CD14-positive monocyte (primary cell): ENCODE results near the gene FBXL13. TPM values are rescaled to one million over a fixed set of nuclear protein-coding genes. Genes with fewer than 3 reads are reported as not detected.
"Not testable (repeated sequence)": the region's sequence is repeated elsewhere in the genome, so short reads cannot be mapped to it uniquely, and the experiment has no call there.

Experiments
- DNase-seq, 3 donors: peaks; one replicate each; pipeline ENCODE4 v3.0.0-alpha.2; 2011 to 2022
- H2AFZ ChIP-seq: 2 replicates; pipeline ENCODE4 v1.6.0; 2012; ENCODE audit warnings: mild to moderate bottlenecking, low read depth, low read length, inconsistent platforms; ENCODE audit not compliant: insufficient read depth, poor library complexity, severe bottlenecking
- H3K27ac ChIP-seq, 2 donors: 1 replicate in 1 of 2; 2 replicates in 1 of 2; pipeline ENCODE4 v1.5.1; 2012 to 2013; ENCODE audit warnings: low read length in 2 of 2, control low read depth in 1 of 2, inconsistent platforms in 1 of 2, low read depth in 1 of 2, mild to moderate bottlenecking in 1 of 2
- H3K27me3 ChIP-seq, 2 donors: one replicate each; pipeline versions ENCODE4 v1.6.0 to v1.6.1; 2011 to 2013; ENCODE audit warnings: low read length in 2 of 2; ENCODE audit not compliant: control insufficient read depth in 2 of 2, insufficient read depth in 2 of 2
- H3K36me3 ChIP-seq, 2 donors: replicated peaks in 1 of 2; 1 replicate in 1 of 2; 2 replicates in 1 of 2; pipeline versions ENCODE4 v1.5.1 to v1.6.1; 2012 to 2013; ENCODE audit warnings: low read length in 2 of 2, control low read depth in 1 of 2, inconsistent platforms in 1 of 2, mild to moderate bottlenecking in 1 of 2; ENCODE audit not compliant: insufficient read depth in 2 of 2, control insufficient read depth in 1 of 2
- H3K4me1 ChIP-seq, 2 donors: 1 replicate in 1 of 2; 2 replicates in 1 of 2; pipeline versions ENCODE4 v1.5.1 to v1.6.1; 2012 to 2013; ENCODE audit warnings: low read length in 2 of 2, control low read depth in 1 of 2, inconsistent platforms in 1 of 2, mild to moderate bottlenecking in 1 of 2, moderate library complexity in 1 of 2; ENCODE audit not compliant: insufficient read depth in 2 of 2, control insufficient read depth in 1 of 2
- H3K4me2 ChIP-seq: replicated peaks from 2 replicates; pipeline ENCODE3; 2012; ENCODE audit warnings: low read length, moderate library complexity, mild to moderate bottlenecking; ENCODE audit not compliant: poor library complexity, severe bottlenecking; ENCODE audit errors: extremely low read depth
- H3K4me3 ChIP-seq, 3 experiments: fragments of 200-600 bp in 1 of 3; sonication (generic) in 1 of 3; replicated peaks in 1 of 3; 1 replicate in 2 of 3; 2 replicates in 1 of 3; pipeline ENCODE4 v1.5.1; 2011 to 2013; ENCODE audit warnings: low read length in 3 of 3, mild to moderate bottlenecking in 3 of 3, control low read depth in 2 of 3, low read depth in 2 of 3, inconsistent platforms in 1 of 3, moderate library complexity in 1 of 3
- H3K79me2 ChIP-seq: 2 replicates; pipeline ENCODE4 v1.6.0; 2012; ENCODE audit warnings: mild to moderate bottlenecking, control low read depth, inconsistent platforms, low read length, moderate library complexity; ENCODE audit not compliant: insufficient read depth
- H3K9ac ChIP-seq: 2 replicates; pipeline ENCODE4 v1.6.0; 2017; ENCODE audit warnings: low read length, mild to moderate bottlenecking; ENCODE audit not compliant: insufficient read depth, poor library complexity, severe bottlenecking
- H3K9me3 ChIP-seq, 2 donors: replicated peaks in 1 of 2; 1 replicate in 1 of 2; 2 replicates in 1 of 2; pipeline versions ENCODE4 v1.5.1 to v1.6.1; 2012 to 2013; ENCODE audit warnings: low read length in 2 of 2, control low read depth in 1 of 2; ENCODE audit not compliant: control insufficient read depth in 1 of 2, insufficient read depth in 1 of 2
- H4K20me1 ChIP-seq: 2 replicates; pipeline ENCODE4 v1.6.0; 2012; ENCODE audit warnings: mild to moderate bottlenecking, low read length, control low read depth, moderate library complexity; ENCODE audit not compliant: insufficient read depth
- H3K27ac Mint-ChIP-seq, 7 donors: one replicate each; pipeline ENCODE4 v1.8.0; 2020; ENCODE audit warnings: mild to moderate bottlenecking in 7 of 7, mixed read lengths in 7 of 7, moderate library complexity in 6 of 7, inconsistent platforms in 2 of 7
- H3K27me3 Mint-ChIP-seq, 3 donors: one replicate each; pipeline ENCODE4 v1.8.0; 2021 to 2022; ENCODE audit warnings: low read depth in 3 of 3, mild to moderate bottlenecking in 3 of 3, mixed read lengths in 3 of 3, moderate library complexity in 3 of 3, inconsistent platforms in 1 of 3
- H3K36me3 Mint-ChIP-seq, 2 donors: one replicate each; pipeline ENCODE4 v1.8.0; 2020; ENCODE audit warnings: mixed read lengths in 2 of 2, inconsistent platforms in 1 of 2, mild to moderate bottlenecking in 1 of 2
- H3K4me1 Mint-ChIP-seq: one replicate; pipeline ENCODE4 v1.8.0; 2020; ENCODE audit warnings: mild to moderate bottlenecking, mixed read lengths
- H3K4me3 Mint-ChIP-seq, 2 donors: one replicate each; pipeline ENCODE4 v1.8.0; 2020; ENCODE audit warnings: mild to moderate bottlenecking in 2 of 2, mixed read lengths in 2 of 2, moderate library complexity in 1 of 2
- H3K9me3 Mint-ChIP-seq, 7 donors: one replicate each; pipeline ENCODE4 v1.8.0; 2020 to 2022; ENCODE audit warnings: mixed read lengths in 7 of 7, mild to moderate bottlenecking in 6 of 7, moderate library complexity in 6 of 7, inconsistent platforms in 2 of 7
- WGBS: methylation state at CpG from one replicate; pipeline ENCODE4 v1.1.5; 2013; ENCODE audit warnings: missing lambda C conversion rate; ENCODE audit not compliant: insufficient coverage; 5-methylcytosine and 5-hydroxymethylcytosine counted together
- intact Hi-C, 2 donors: fragments of 100-400 bp; cut with micrococcal nuclease; formaldehyde crosslinking; loops; one replicate each; pipeline versions ENCODE4 v1.15.0 to v1.15.1; 2023
- polyA plus RNA-seq, 3 donors: library from polyadenylated mRNA; depleted of rRNA in 1 of 3; unstranded in 2 of 3; stranded (reverse) in 1 of 3; fragments of 300-500 nt in 2 of 3; fragments of >200 nt in 1 of 3; fragmentation: Illumina TruSeq in 2 of 3; gene quantifications; 1 replicate in 2 of 3; 2 replicates in 1 of 3; pipeline ENCODE4 v1.2.3, GENCODE V29; 2012 to 2021
- TF ChIP-seq, protein P1 (sequence below): fragments of 200-600 bp; IDR thresholded peaks from one replicate; pipeline ENCODE4 v1.8.0; 2022; ENCODE audit warnings: antibody characterized with exemption, mild to moderate bottlenecking

FBXL13 gene
- polyA plus RNA-seq, 3 donors = 0.05 TPM; not detected in 2

DNA sequence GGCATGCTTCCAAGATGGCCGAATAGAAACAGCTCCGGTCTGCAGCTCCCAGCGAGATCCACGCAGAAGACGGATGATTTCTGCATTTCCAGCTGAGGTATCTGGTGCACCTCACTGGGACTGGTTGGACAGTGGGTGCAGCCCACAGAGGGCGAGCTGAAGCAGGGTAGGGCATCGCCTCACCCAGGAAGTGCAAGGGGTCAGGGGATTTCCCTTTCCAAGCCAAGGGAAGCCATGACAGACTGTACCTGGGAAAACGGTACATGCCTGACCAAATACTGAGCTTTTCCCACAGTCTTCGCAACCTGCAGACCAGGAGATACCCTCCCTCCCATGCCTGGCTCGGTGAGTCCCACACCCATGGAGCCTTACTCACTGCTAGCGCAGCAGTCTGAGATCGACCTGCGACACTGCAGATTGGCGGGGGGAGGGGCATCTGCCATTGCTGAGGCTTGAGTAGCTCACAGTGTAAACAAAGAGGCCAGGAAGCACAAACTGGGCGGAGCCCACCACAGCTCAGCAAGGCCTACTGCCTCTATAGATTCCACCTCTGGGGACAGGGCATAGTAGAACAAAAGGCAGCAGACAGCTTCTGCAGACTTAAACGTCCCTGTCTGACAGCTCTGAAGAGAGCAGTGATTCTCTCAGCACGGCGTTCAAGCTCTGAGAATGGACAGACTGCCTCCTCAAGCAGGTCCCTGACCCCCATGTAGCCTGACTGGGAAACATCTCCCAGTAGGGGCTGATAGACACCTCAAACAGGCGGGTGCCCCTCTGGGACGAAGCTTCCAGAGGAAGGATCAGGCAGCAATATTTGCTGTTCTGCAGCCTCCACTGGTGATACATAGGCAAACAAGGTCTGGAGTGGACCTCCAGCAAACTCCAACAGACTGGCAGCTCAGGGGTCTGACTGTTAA, 36.5 kb downstream of the FBXL13 start:
- H3K27me3 Mint-ChIP-seq, H3K36me3 ChIP-seq, H3K4me2 ChIP-seq, H3K27ac ChIP-seq, H3K36me3 Mint-ChIP-seq, H2AFZ ChIP-seq, H3K27me3 ChIP-seq, H3K79me2 ChIP-seq, intact Hi-C loops, H3K4me3 ChIP-seq, H3K9ac ChIP-seq, H3K4me1 Mint-ChIP-seq, DNase-seq, H3K27ac Mint-ChIP-seq, H3K4me3 Mint-ChIP-seq, H4K20me1 ChIP-seq, H3K9me3 ChIP-seq, H3K4me1 ChIP-seq: not testable (repeated sequence)
- WGBS = 97% methylated on average over 18 of the region's 20 CpGs
- H3K9me3 Mint-ChIP-seq = peaks cover 2 to 18% (median 10%) of the 10 kb centered on the region in 7 donors

DNA sequence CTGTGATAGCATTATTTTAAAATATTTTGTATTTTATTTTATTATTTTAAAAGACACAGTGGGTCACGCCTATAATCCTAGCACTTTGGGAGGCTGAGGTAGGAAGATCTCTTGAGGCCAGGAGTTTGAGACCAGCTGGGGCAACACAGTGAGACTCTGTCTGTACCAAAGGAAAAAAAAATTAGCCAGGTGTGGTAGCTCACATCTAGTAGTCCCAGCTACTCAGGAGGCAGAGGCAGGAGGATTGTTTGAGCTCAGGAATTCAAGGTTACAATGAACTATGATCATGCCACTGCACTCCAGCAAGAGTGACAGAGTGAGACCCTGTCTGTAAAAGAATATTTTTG, 37.1 kb downstream of the FBXL13 start:
- peaks cover 2% of the 10 kb centered on the region for H3K4me1 Mint-ChIP-seq
- Histone ChIP-seq H3K4me2 (no peak overlapping the region), H3K27me3 (no peaks in the 10 kb centered on the region), H3K9me3 (no peaks in the 10 kb centered on the region), H2AFZ (no peak overlapping the region), H3K9ac (no peak overlapping the region), H3K36me3 (no peaks in the 10 kb centered on the region), H3K79me2 (no peaks in the 10 kb centered on the region), H4K20me1 (no peaks in the 10 kb centered on the region), H3K27ac (no peak overlapping the region), H3K4me3 (no peak overlapping the region), H3K4me1 (no peaks in the 10 kb centered on the region)
- H3K27ac Mint-ChIP-seq = no peak overlapping the region
- TF ChIP-seq, protein P1, sequence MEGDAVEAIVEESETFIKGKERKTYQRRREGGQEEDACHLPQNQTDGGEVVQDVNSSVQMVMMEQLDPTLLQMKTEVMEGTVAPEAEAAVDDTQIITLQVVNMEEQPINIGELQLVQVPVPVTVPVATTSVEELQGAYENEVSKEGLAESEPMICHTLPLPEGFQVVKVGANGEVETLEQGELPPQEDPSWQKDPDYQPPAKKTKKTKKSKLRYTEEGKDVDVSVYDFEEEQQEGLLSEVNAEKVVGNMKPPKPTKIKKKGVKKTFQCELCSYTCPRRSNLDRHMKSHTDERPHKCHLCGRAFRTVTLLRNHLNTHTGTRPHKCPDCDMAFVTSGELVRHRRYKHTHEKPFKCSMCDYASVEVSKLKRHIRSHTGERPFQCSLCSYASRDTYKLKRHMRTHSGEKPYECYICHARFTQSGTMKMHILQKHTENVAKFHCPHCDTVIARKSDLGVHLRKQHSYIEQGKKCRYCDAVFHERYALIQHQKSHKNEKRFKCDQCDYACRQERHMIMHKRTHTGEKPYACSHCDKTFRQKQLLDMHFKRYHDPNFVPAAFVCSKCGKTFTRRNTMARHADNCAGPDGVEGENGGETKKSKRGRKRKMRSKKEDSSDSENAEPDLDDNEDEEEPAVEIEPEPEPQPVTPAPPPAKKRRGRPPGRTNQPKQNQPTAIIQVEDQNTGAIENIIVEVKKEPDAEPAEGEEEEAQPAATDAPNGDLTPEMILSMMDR = no peak
- no peaks in the 10 kb centered on the region for H3K36me3 Mint-ChIP-seq
- H3K27me3 Mint-ChIP-seq = peaks cover 0 to 2% (median 0%) of the 10 kb centered on the region in 3 donors
- H3K9me3 Mint-ChIP-seq = peaks cover 1 to 12% (median 9%) of the 10 kb centered on the region in 7 donors
- no peak overlapping the region for H3K4me3 Mint-ChIP-seq
- WGBS = no CpG with 5 or more reads among the region's 1 CpG
- intact Hi-C loops = no loop called here
- DNase-seq = no peak

DNA sequence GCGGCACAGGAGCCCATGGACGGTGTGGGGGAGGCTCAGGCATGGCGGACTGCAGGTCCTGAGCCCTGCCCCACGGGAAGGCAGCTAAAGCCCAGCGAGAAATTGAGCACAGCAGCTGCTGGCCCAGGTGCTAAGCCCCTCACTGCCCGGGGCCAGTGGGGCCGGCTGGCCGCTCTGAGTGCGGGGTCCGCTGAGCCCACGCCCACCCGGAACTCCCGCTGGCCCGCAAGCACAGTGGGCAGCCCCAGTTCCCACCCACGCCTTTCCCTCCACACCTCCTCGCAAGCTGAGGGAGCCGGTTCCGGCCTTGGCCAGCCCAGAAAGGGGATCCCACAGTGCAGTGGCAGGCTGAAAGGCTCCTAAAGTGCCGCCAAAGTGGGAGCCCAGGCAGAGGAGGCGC, 40.3 kb downstream of the FBXL13 start:
- H3K9me3 Mint-ChIP-seq, H3K9ac ChIP-seq, intact Hi-C loops, H4K20me1 ChIP-seq, H3K4me1 Mint-ChIP-seq, H3K4me1 ChIP-seq, H2AFZ ChIP-seq, H3K27ac Mint-ChIP-seq, H3K9me3 ChIP-seq, H3K27ac ChIP-seq, H3K4me3 Mint-ChIP-seq, H3K4me3 ChIP-seq, H3K36me3 Mint-ChIP-seq, DNase-seq, H3K4me2 ChIP-seq, H3K79me2 ChIP-seq, H3K27me3 ChIP-seq, H3K36me3 ChIP-seq, H3K27me3 Mint-ChIP-seq: not testable (repeated sequence)
- WGBS = 95% methylated on average over 16 of the region's 20 CpGs
